ENCODE data around the gene EPHB2. TPM values are rescaled to one million over a fixed set of nuclear protein-coding genes. Genes with fewer than 3 reads are reported as not detected.
A peak's percentile ranks its signal among the peaks of the same experiment; 100 is the strongest.

Gene EPHB2
- total RNA-seq, 1 donor from 2014 or later: 6.0 TPM

DNA sequence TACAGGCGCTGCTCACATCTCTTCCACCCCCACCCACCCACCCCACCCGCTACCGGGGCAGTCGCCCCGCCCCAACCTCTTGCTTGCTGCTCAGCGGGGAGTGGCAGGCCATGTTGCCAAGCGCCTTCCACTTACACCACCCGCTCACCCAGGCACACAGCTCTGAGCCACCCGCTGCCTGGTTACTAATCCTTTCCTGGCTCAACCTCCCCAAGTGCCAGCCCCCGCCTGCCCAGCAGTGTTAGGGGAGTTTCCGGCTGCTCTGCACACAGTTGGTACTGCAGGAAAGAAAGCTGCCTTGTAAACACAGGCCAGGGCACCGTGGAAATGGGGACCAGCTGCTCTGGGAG is 205.8 kb downstream of the EPHB2 start:
- intact Hi-C loops (cut with DNase I): no loop called here
- H3K4me1 ChIP-seq: no peaks in the 10 kb centered on the region
- H3K36me3 ChIP-seq: no peaks in the 10 kb centered on the region
- ATAC-seq: peak; percentile 33
- H3K27ac ChIP-seq: no peak overlapping the region
- no peaks in the 10 kb centered on the region for H3K9me3 ChIP-seq
- no peak for DNase-seq
- H3K27me3 ChIP-seq: peaks cover 5% of the 10 kb centered on the region
- no peak overlapping the region for H3K4me3 ChIP-seq
- TF ChIP-seq, protein P1, sequence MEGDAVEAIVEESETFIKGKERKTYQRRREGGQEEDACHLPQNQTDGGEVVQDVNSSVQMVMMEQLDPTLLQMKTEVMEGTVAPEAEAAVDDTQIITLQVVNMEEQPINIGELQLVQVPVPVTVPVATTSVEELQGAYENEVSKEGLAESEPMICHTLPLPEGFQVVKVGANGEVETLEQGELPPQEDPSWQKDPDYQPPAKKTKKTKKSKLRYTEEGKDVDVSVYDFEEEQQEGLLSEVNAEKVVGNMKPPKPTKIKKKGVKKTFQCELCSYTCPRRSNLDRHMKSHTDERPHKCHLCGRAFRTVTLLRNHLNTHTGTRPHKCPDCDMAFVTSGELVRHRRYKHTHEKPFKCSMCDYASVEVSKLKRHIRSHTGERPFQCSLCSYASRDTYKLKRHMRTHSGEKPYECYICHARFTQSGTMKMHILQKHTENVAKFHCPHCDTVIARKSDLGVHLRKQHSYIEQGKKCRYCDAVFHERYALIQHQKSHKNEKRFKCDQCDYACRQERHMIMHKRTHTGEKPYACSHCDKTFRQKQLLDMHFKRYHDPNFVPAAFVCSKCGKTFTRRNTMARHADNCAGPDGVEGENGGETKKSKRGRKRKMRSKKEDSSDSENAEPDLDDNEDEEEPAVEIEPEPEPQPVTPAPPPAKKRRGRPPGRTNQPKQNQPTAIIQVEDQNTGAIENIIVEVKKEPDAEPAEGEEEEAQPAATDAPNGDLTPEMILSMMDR (IDR thresholded peaks at IDR 0.05): no peak

DNA sequence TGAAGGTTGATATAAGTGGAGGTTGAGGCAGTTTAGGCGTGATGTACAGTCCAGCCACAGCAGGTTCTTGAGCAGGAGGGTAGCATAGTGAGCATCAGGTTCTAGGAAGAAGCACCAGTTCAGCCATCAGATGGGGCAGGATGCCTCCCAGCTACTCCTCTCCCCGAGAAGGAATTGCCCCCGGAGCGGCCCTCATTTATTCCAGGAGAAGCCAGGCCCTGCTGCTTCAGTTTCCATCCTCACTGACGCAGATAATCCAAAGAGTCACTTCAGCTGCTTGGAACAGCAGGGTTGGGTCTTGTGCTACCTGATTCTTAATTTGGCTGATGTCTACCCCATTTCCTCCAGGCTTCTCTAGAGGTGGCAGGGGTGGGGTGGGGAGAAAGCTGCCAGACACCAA is 207.3 kb downstream of the EPHB2 start:
- Histone ChIP-seq H3K27ac (no peak overlapping the region), H3K4me3 (no peak overlapping the region), H3K4me1 (no peaks in the 10 kb centered on the region), H3K36me3 (no peaks in the 10 kb centered on the region), H3K9me3 (no peaks in the 10 kb centered on the region), H3K27me3 (peaks cover 5% of the 10 kb centered on the region)
- intact Hi-C loops (cut with DNase I): no loop called here
- TF ChIP-seq, protein P1 (IDR thresholded peaks at IDR 0.05): no peak
- DNase-seq (no peak), ATAC-seq (no peak)

DNA sequence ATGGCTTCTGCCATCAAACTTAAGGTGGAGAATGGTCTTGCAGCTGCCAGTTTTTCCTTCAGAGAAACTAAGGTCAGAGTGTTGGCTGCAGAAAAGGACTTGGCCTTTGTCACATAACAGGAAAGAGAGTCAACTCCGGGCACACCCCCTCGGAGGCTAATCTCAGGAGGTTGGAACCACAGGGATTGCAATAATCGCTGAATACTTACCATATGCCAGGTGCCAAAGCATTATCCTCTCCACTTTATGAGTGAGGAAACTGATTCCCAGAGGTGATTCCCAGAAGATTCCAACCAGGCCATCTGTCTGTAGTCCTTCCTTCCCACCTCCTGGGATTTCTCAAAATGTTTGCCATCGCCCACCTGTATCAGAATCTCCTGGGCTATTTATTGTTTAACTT is 208.0 kb downstream of the EPHB2 start:
- Histone ChIP-seq H3K27ac (no peak overlapping the region), H3K27me3 (peaks cover 5% of the 10 kb centered on the region), H3K9me3 (no peaks in the 10 kb centered on the region), H3K36me3 (no peaks in the 10 kb centered on the region), H3K4me1 (no peaks in the 10 kb centered on the region), H3K4me3 (no peak overlapping the region)
- no peak for DNase-seq
- TF ChIP-seq, protein P1 (IDR thresholded peaks at IDR 0.05): no peak
- ATAC-seq: no peak
- intact Hi-C loops (cut with DNase I): no loop called here

DNA sequence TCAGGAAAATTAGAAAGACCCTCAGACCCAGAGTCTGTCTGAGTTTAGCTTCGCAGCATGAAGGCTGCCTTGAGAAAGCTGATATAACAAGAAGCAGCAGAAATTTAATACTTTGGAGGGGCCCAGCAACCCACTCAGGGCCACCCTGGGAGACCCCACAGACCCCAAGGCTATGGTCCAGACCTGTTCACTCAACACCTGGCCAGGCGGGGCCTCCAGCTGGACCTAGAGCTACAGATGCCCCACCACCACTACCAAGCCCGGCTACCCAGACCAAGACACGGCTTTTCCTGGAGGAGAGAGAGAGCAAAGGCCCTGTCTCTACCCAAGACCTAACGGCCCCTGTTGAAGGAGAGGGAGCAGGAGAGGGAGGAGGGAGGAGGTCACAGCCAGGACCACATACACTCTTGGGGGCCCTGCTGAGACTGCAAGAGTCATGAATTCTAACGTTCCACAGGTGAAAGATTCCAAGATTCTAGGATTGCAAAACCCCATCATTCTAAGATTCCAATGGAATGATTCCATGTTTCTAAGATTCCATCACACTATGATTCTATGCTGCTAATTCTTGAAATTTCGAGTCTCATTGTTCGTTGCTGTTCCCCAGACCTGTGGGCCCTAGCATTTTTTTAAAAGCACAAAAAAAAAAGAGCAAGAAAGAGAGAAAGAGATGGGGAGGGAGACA is 208.8 kb downstream of the EPHB2 start:
- no peak overlapping the region for H3K4me3 ChIP-seq
- no peaks in the 10 kb centered on the region for H3K36me3 ChIP-seq
- no peak for DNase-seq
- intact Hi-C loops (cut with DNase I): no loop called here
- peaks cover 5% of the 10 kb centered on the region for H3K27me3 ChIP-seq
- no peaks in the 10 kb centered on the region for H3K9me3 ChIP-seq
- no peak for ATAC-seq
- H3K4me1 ChIP-seq: no peaks in the 10 kb centered on the region
- TF ChIP-seq, protein P1 (IDR thresholded peaks at IDR 0.05): no peak
- no peak overlapping the region for H3K27ac ChIP-seq

DNA sequence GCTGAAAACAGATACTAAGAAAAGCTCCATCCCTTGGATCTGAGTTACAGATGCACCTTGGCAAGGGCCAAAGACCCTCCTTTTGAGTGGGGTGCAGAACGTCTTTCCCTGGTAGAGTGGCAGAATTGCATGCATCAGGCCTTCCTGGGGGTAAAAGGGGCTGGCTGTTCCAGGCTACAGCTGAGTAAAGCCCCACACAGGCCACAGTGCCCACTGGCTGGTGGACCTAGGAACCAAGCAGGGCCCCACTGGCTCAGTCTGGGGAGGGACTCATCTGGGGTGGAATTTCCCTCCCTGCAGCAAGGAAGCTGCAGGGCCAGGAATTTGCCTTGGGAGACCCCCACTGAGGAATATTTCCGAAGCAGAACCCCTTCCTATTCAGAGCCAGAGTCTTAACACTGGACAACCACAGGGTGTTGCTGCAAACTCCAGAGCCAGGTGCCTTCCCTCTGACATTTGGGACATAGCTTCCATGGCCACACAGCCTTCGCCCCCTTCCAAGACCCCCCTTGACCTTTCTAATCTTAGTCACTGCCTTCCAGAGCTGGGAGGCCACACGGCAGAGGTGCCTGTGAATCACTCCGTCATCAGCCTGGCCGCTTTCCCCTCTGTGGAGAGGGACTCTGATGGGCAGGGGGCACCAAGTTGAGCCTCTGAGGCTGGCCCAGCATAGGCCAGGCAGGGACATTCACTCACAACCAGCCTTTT is 209.5 kb downstream of the EPHB2 start:
- Histone ChIP-seq H3K9me3 (no peaks in the 10 kb centered on the region), H3K4me3 (no peak overlapping the region), H3K36me3 (no peaks in the 10 kb centered on the region), H3K4me1 (no peaks in the 10 kb centered on the region), H3K27ac (no peak overlapping the region), H3K27me3 (peaks cover 5% of the 10 kb centered on the region)
- intact Hi-C loops (cut with DNase I): no loop called here
- TF ChIP-seq, protein P1 (IDR thresholded peaks at IDR 0.05): no peak
- DNase-seq: no peak
- ATAC-seq: no peak

All from upper lobe of right lung (tissue), 1 donor.